Kidney epithelial cell (primary cell): ENCODE data around the gene RNASEH2B. TPM values are rescaled to one million over a fixed set of nuclear protein-coding genes. Genes with fewer than 3 reads are reported as not detected.

Experiments
- DNase-seq: peaks from one replicate; pipeline ENCODE4 v3.0.0-alpha.2; 2010; ENCODE audit warnings: low read depth
- H3K27me3 ChIP-seq: 2 replicates; pipeline ENCODE4 v1.6.0; 2011; ENCODE audit warnings: low read length; ENCODE audit not compliant: control insufficient read depth, insufficient read depth
- H3K36me3 ChIP-seq: 2 replicates; pipeline ENCODE4 v1.5.1; 2011; ENCODE audit warnings: low read length; ENCODE audit not compliant: control insufficient read depth, insufficient read depth
- H3K4me3 ChIP-seq: 2 replicates; pipeline ENCODE4 v1.5.1; 2011; ENCODE audit warnings: low read depth, mild to moderate bottlenecking, control low read depth, low read length
- CTCF ChIP-seq: IDR thresholded peaks from 2 replicates; pipeline ENCODE4 v1.5.1; 2011; ENCODE audit warnings: mild to moderate bottlenecking, moderate library complexity, low read length, control low read depth, inconsistent platforms; ENCODE audit not compliant: insufficient read depth, poor library complexity, severe bottlenecking
- total RNA-seq: library from RNA; depleted of rRNA; stranded (reverse); fragments of >200 nt; gene quantifications from 2 replicates; pipeline ENCODE4 v1.2.3, GENCODE V29; 2015

RNASEH2B gene
- total RNA-seq, 1 donor from 2014 or later = 26.7 TPM

- Histone ChIP-seq H3K27me3 (no peaks in the 10 kb centered on the region), H3K36me3 (no peaks in the 10 kb centered on the region), H3K4me3 (no peak overlapping the region)
- no peak for TF ChIP-seq CTCF
- DNase-seq = no peak
Measured at GRCh38 chr13:50998326-50998725, 88.7 kb downstream of the RNASEH2B start.

- no peaks in the 10 kb centered on the region for H3K36me3 ChIP-seq
- no peaks in the 10 kb centered on the region for H3K27me3 ChIP-seq
- TF ChIP-seq CTCF = no peak
- no peak for DNase-seq
- H3K4me3 ChIP-seq = no peak overlapping the region
Measured at GRCh38 chr13:50999641-51000040, 90.0 kb downstream of the RNASEH2B start.

- Histone ChIP-seq H3K36me3 (no peaks in the 10 kb centered on the region), H3K27me3 (no peaks in the 10 kb centered on the region), H3K4me3 (no peak overlapping the region)
- DNase-seq = no peak
- no peak for TF ChIP-seq CTCF
Measured at GRCh38 chr13:51000061-51000460, 90.5 kb downstream of the RNASEH2B start.

- Histone ChIP-seq H3K36me3 (no peaks in the 10 kb centered on the region), H3K4me3 (no peak overlapping the region), H3K27me3 (no peaks in the 10 kb centered on the region)
- DNase-seq = peak; percentile 38
- no peak for TF ChIP-seq CTCF
Measured at GRCh38 chr13:51000571-51001260, 91.1 kb downstream of the RNASEH2B start.

- no peak for TF ChIP-seq CTCF
- H3K27me3 ChIP-seq = no peaks in the 10 kb centered on the region
- DNase-seq = no peak
Measured at GRCh38 chr13:51001335-51001734, 91.7 kb downstream of the RNASEH2B start.

GRCh38 chr13:51002736-51003135 is 93.1 kb downstream of the RNASEH2B start:
- Histone ChIP-seq H3K4me3 (no peak overlapping the region), H3K27me3 (no peaks in the 10 kb centered on the region), H3K36me3 (no peaks in the 10 kb centered on the region)
- no peak for DNase-seq
- no peak for TF ChIP-seq CTCF

More at GRCh38 chr13:51001335-51001734, 91.7 kb downstream of the RNASEH2B start:
- no peaks in the 10 kb centered on the region for H3K36me3 ChIP-seq
- no peak overlapping the region for H3K4me3 ChIP-seq
